ENCODE measurements around the gene SEL1L2. TPM values are rescaled to one million over a fixed set of nuclear protein-coding genes. Genes with fewer than 3 reads are reported as not detected.
A peak's percentile ranks its signal among the peaks of the same experiment; 100 is the strongest.

The SEL1L2 gene
- total RNA-seq, 1 donor from 2014 or later, result not detected

GRCh38 chr20:13813910-13814309 is 176.5 kb downstream of the SEL1L2 start:
- DNase-seq (ENCODE audit: extremely low spot score, unreplicated experiment), result no peak
- H3K4me3 Mint-ChIP-seq (ENCODE audit: unreplicated experiment), result no peak overlapping the region
- TF ChIP-seq CTCF (IDR thresholded peaks at IDR 0.05), result no peak
- peaks cover 13% of the 10 kb centered on the region for H3K4me1 Mint-ChIP-seq (ENCODE audit: unreplicated experiment)
- H3K27me3 Mint-ChIP-seq (ENCODE audit: unreplicated experiment), result no peaks in the 10 kb centered on the region
- H3K36me3 Mint-ChIP-seq (ENCODE audit: unreplicated experiment), result peaks cover 23% of the 10 kb centered on the region
- no peaks in the 10 kb centered on the region for H3K9me3 Mint-ChIP-seq (ENCODE audit: unreplicated experiment)
- no peak overlapping the region for H3K27ac Mint-ChIP-seq (ENCODE audit: unreplicated experiment)

GRCh38 chr20:13810446-13810845 is 180.0 kb downstream of the SEL1L2 start:
- H3K27ac Mint-ChIP-seq (ENCODE audit: unreplicated experiment), result no peak overlapping the region
- H3K9me3 Mint-ChIP-seq (ENCODE audit: unreplicated experiment), result no peaks in the 10 kb centered on the region
- no peaks in the 10 kb centered on the region for H3K27me3 Mint-ChIP-seq (ENCODE audit: unreplicated experiment)
- H3K4me3 Mint-ChIP-seq (ENCODE audit: unreplicated experiment), result no peak overlapping the region
- no peaks in the 10 kb centered on the region for H3K4me1 Mint-ChIP-seq (ENCODE audit: unreplicated experiment)
- peaks cover 14% of the 10 kb centered on the region for H3K36me3 Mint-ChIP-seq (ENCODE audit: unreplicated experiment)
- no peak for TF ChIP-seq CTCF (IDR thresholded peaks at IDR 0.05)
- no peak for DNase-seq (ENCODE audit: extremely low spot score, unreplicated experiment)

- Mint-ChIP-seq H3K27ac (ENCODE audit: unreplicated experiment) (no peak overlapping the region), H3K4me1 (ENCODE audit: unreplicated experiment) (no peaks in the 10 kb centered on the region), H3K4me3 (ENCODE audit: unreplicated experiment) (no peak overlapping the region), H3K27me3 (ENCODE audit: unreplicated experiment) (no peaks in the 10 kb centered on the region), H3K9me3 (ENCODE audit: unreplicated experiment) (no peaks in the 10 kb centered on the region), H3K36me3 (ENCODE audit: unreplicated experiment) (peaks cover 16% of the 10 kb centered on the region)
- DNase-seq (ENCODE audit: extremely low spot score, unreplicated experiment), result no peak
- TF ChIP-seq CTCF (IDR thresholded peaks at IDR 0.05), result no peak
Measured at GRCh38 chr20:13809855-13810254, 180.6 kb downstream of the SEL1L2 start.

GRCh38 chr20:13809373-13809772 is 181.0 kb downstream of the SEL1L2 start:
- TF ChIP-seq CTCF (IDR thresholded peaks at IDR 0.05), result no peak
- Mint-ChIP-seq H3K4me3 (ENCODE audit: unreplicated experiment) (no peak overlapping the region), H3K27ac (ENCODE audit: unreplicated experiment) (no peak overlapping the region), H3K27me3 (ENCODE audit: unreplicated experiment) (no peaks in the 10 kb centered on the region), H3K9me3 (ENCODE audit: unreplicated experiment) (no peaks in the 10 kb centered on the region), H3K36me3 (ENCODE audit: unreplicated experiment) (peaks cover 15% of the 10 kb centered on the region), H3K4me1 (ENCODE audit: unreplicated experiment) (no peaks in the 10 kb centered on the region)
- no peak for DNase-seq (ENCODE audit: extremely low spot score, unreplicated experiment)

GRCh38 chr20:13800728-13801134 is 189.7 kb downstream of the SEL1L2 start:
- no peak for TF ChIP-seq CTCF (IDR thresholded peaks at IDR 0.05)
- no peaks in the 10 kb centered on the region for H3K27me3 Mint-ChIP-seq (ENCODE audit: unreplicated experiment)
- no peaks in the 10 kb centered on the region for H3K4me1 Mint-ChIP-seq (ENCODE audit: unreplicated experiment)
- no peak for DNase-seq (ENCODE audit: extremely low spot score, unreplicated experiment)
- no peaks in the 10 kb centered on the region for H3K9me3 Mint-ChIP-seq (ENCODE audit: unreplicated experiment)
- H3K4me3 Mint-ChIP-seq (ENCODE audit: unreplicated experiment), result no peak overlapping the region
- peak overlapping the region; percentile 50 for H3K27ac Mint-ChIP-seq (ENCODE audit: unreplicated experiment)
- H3K36me3 Mint-ChIP-seq (ENCODE audit: unreplicated experiment), result peaks cover 40% of the 10 kb centered on the region
